CD4-positive, alpha-beta memory T cell (primary cell): ENCODE measurements around the gene TMOD2. TPM values are rescaled to one million over a fixed set of nuclear protein-coding genes. Genes with fewer than 3 reads are reported as not detected.

ENCODE experiments used
- polyA plus RNA-seq, 2 donors: library from polyadenylated mRNA; unstranded; fragments of 300-500 nt; fragmentation: Illumina TruSeq; gene quantifications; one replicate each; pipeline ENCODE4 v1.2.3, GENCODE V29; 2021
- total RNA-seq, 2 experiments: library from RNA; stranded (reverse); gene quantifications; one replicate each; pipeline ENCODE4 v1.2.3, GENCODE V29; 2021

The TMOD2 gene
- total and polyA plus RNA-seq, 4 experiments from 2014 or later, result 1.4 to 20.3 (median 11.4) TPM

Other genes with a start within 250 kb of the TMOD2 start
- gene DMXL2, start 128.8 kb upstream of the TMOD2 start, total RNA-seq, result 10 to 100 TPM in 1 of 2 experiments, 1 to 10 TPM in 1; 8.3 to 10.1 TPM
- under 1 TPM; 0.14 to 0.30 TPM for gene DMXL2, start 128.8 kb upstream of the TMOD2 start, polyA plus RNA-seq
- not detected for gene SCG3, start 70.1 kb upstream of the TMOD2 start, total RNA-seq
- gene SCG3, start 70.1 kb upstream of the TMOD2 start, polyA plus RNA-seq, result not detected
- gene LYSMD2, start 13.9 kb upstream of the TMOD2 start, total RNA-seq, result 10 to 100 TPM; 33.0 to 35.2 TPM
- gene LYSMD2, start 13.9 kb upstream of the TMOD2 start, polyA plus RNA-seq, result 10 to 100 TPM; 63.0 to 70.8 TPM
- 10 to 100 TPM; 53.6 to 59.3 TPM for gene TMOD3, start 78.1 kb downstream of the TMOD2 start, total RNA-seq
- gene TMOD3, start 78.1 kb downstream of the TMOD2 start, polyA plus RNA-seq, result 10 to 100 TPM; 37.8 to 39.2 TPM
- 10 to 100 TPM; 21.7 to 22.2 TPM for gene LEO1, start 220.2 kb downstream of the TMOD2 start, total RNA-seq
- 10 to 100 TPM; 12.6 to 28.0 TPM for gene LEO1, start 220.2 kb downstream of the TMOD2 start, polyA plus RNA-seq